HepG2 (cell line): ENCODE data around the gene SMIM45.

ENCODE experiments used
- ATAC-seq: fragments of 200-7000 bp; cut with Tn5 transposase; 3 replicates; pipeline ENCODE4 v1.9.1; 2020; ENCODE audit warnings: mild to moderate bottlenecking, moderate library complexity
- BruUV-seq: library from RNA; stranded (reverse); fragments of 400-500 nt; replicated peaks from 2 replicates; lab custom pipeline; 2021; lab: Mats Ljungman, UMichigan
- CTCF ChIA-PET: fragments of 300-600 bp; formaldehyde crosslinking; extraction: SDS; loops from one replicate; lab custom pipeline; 2021; ENCODE audit warnings: low total read pairs, inconsistent platforms, low intra/inter-chr PET ratio; lab: Yijun Ruan, JAX
- POLR2A ChIA-PET: fragments of 350-600 bp; sonication (Branson Sonifier 250); formaldehyde crosslinking; loops from one replicate; lab custom pipeline; 2020; ENCODE audit warnings: antibody characterized with exemption, inconsistent platforms; lab: Yijun Ruan, JAX
- DNase-seq: peaks from one replicate; pipeline ENCODE4 v3.0.0-alpha.2; 2015; ENCODE audit warnings: low spot score
- FAIRE-seq: peaks from 3 replicates; lab custom pipeline; 2011; peaks lifted over from hg19 to GRCh38; lab: Jason Lieb, UNC
- H2AFZ ChIP-seq: one replicate; pipeline ENCODE4 v1.6.1; 2011; ENCODE audit warnings: low read length, inconsistent platforms
- H3K27ac ChIP-seq: fragments of 300-600 bp; 3 replicates; pipeline ENCODE4 v1.8.0; 2011; ENCODE audit warnings: mixed run types, mild to moderate bottlenecking, mixed read lengths, low read length, inconsistent platforms; ENCODE audit not compliant: insufficient read depth; ENCODE audit errors: extremely low read length
- H3K27me3 ChIP-seq, 2 experiments: fragments of 200-600 bp in 1 of 2; 2 replicates in 1 of 2; 3 replicates in 1 of 2; pipeline versions ENCODE4 v1.6.0 to v1.8.0; 2011; ENCODE audit warnings: low read length in 2 of 2, mild to moderate bottlenecking in 2 of 2, moderate library complexity in 2 of 2, inconsistent platforms in 1 of 2; ENCODE audit not compliant: insufficient read depth in 2 of 2, control insufficient read depth in 1 of 2
- H3K36me3 ChIP-seq, 2 experiments: fragments of 200-600 bp in 1 of 2; replicated peaks in 1 of 2; 2 replicates in 1 of 2; 3 replicates in 1 of 2; pipeline versions ENCODE4 v1.5.1 to v1.8.0; 2011; ENCODE audit warnings: low read length in 2 of 2, inconsistent platforms in 1 of 2; ENCODE audit not compliant: insufficient read depth in 2 of 2, control insufficient read depth in 1 of 2
- H3K4me1 ChIP-seq: 2 replicates; pipeline ENCODE4 v1.5.1; 2012; ENCODE audit warnings: low read length, inconsistent platforms; ENCODE audit not compliant: insufficient read depth
- H3K4me2 ChIP-seq: 2 replicates; pipeline ENCODE4 v1.6.0; 2011; ENCODE audit warnings: low read depth, low read length, inconsistent platforms
- H3K4me3 ChIP-seq, 3 experiments: fragments of 200-600 bp in 1 of 3; sonication (generic), shearing (Covaris generic) in 1 of 3; replicated peaks in 1 of 3; 2 replicates each; pipeline ENCODE4 v1.5.1; 2011 to 2016; ENCODE audit warnings: low read length in 3 of 3, inconsistent platforms in 2 of 3, low read depth in 2 of 3, mild to moderate bottlenecking in 2 of 3, control low read depth in 1 of 3, mixed read lengths in 1 of 3; ENCODE audit not compliant: insufficient read depth in 1 of 3
- H3K79me2 ChIP-seq: one replicate; pipeline ENCODE4 v1.6.1; 2011; ENCODE audit warnings: low read length, inconsistent platforms; ENCODE audit not compliant: insufficient read depth
- H3K9ac ChIP-seq: 2 replicates; pipeline ENCODE4 v1.6.0; 2011; ENCODE audit warnings: mild to moderate bottlenecking, low read depth, low read length, inconsistent platforms; ENCODE audit not compliant: insufficient read depth
- H3K9me3 ChIP-seq: 2 replicates; pipeline ENCODE4 v1.5.1; 2012; ENCODE audit warnings: mild to moderate bottlenecking, low read length
- H4K20me1 ChIP-seq: 2 replicates; pipeline ENCODE4 v1.6.0; 2011; ENCODE audit warnings: inconsistent platforms, mild to moderate bottlenecking, low read length, moderate library complexity; ENCODE audit not compliant: insufficient read depth
- AKAP8 ChIP-seq: sonication (generic); formaldehyde crosslinking; IDR thresholded peaks from 2 replicates; pipeline ENCODE4 v1.5.1; 2020; ENCODE audit warnings: mild to moderate bottlenecking, missing genetic modification reagents
- CTCF ChIP-seq: sonication (generic); formaldehyde crosslinking; IDR thresholded peaks from 2 replicates; pipeline ENCODE4 v1.5.0; 2020; ENCODE audit warnings: mild to moderate bottlenecking, missing genetic modification reagents, moderate library complexity
- MTA1 ChIP-seq: sonication (generic); formaldehyde crosslinking; IDR thresholded peaks from 2 replicates; pipeline ENCODE4 v1.4.0; 2020; ENCODE audit warnings: missing genetic modification reagents, mild to moderate bottlenecking, borderline replicate concordance
- MZF1 ChIP-seq: sonication (generic); formaldehyde crosslinking; IDR thresholded peaks from 2 replicates; pipeline ENCODE4 v1.8.1; 2023; ENCODE audit warnings: mild to moderate bottlenecking, missing genetic modification reagents, borderline replicate concordance
- NFE2 ChIP-seq: sonication (generic); formaldehyde crosslinking; IDR thresholded peaks from 2 replicates; pipeline ENCODE4 v1.4.0; 2020; ENCODE audit warnings: missing genetic modification reagents
- WGBS: methylation state at CpG from one replicate; pipeline ENCODE4 v1.1.6; 2017; ENCODE audit warnings: low lambda C conversion rate; 5-methylcytosine and 5-hydroxymethylcytosine counted together
- in situ Hi-C: cut with HindIII; loops from 2 replicates; pipeline ENCODE4 v1.10.0; 2017; ENCODE audit warnings: low pct_unique_long_range_greater_than_20kb; ENCODE audit not compliant: extremely low pct_ligation_motif_present
- intact Hi-C: fragments of 100-400 bp; cut with micrococcal nuclease; formaldehyde crosslinking; loops from one replicate; pipeline ENCODE4 v1.10.0; 2022; ENCODE audit not compliant: unreplicated experiment

Gene SMIM45

GRCh38 chr22:41908411-41909309 lies 43.3 kb upstream of the SMIM45 start:
- 75% methylated on average over 4 of the region's 14 CpGs for WGBS
- POLR2A ChIA-PET: no interaction called here
- intact Hi-C loops: no loop called here
- BruUV-seq: no TSS peak
- FAIRE-seq (no peak), DNase-seq (no peak), ATAC-seq (peak; percentile 24)
- Histone ChIP-seq H4K20me1 (peaks cover 36% of the 10 kb centered on the region), H3K79me2 (no peaks in the 10 kb centered on the region), H3K9me3 (no peaks in the 10 kb centered on the region)
- TF ChIP-seq MZF1 (CRISPR knock-in tag): no peak
- 0 out of 2 replicates have a peak, but pooled peaks have one; percentile 22 for TF ChIP-seq MTA1 (CRISPR knock-in tag)
- TF ChIP-seq NFE2 (CRISPR knock-in tag): no peak
- TF ChIP-seq CTCF (CRISPR knock-in tag): peak; percentile 31
- TF ChIP-seq AKAP8 (CRISPR knock-in tag): peak; percentile 9
- TF ChIP-seq, all 625 proteins: peak for 3
- no peak overlapping the region for H3K4me3 ChIP-seq
- peaks cover 7% of the 10 kb centered on the region; the same call in 1 of the 2 replicates for H3K4me1 ChIP-seq
- peaks cover 5 to 18% of the 10 kb centered on the region in 2 experiments for H3K36me3 ChIP-seq
- no peak overlapping the region for H3K4me2 ChIP-seq
- CTCF ChIA-PET: no interaction called here
- peaks cover 19 to 41% of the 10 kb centered on the region in 2 experiments; a peak in 4 of 5 replicates for H3K27me3 ChIP-seq
- no peak overlapping the region for H3K9ac ChIP-seq
- in situ Hi-C loops: no loop called here
- H3K27ac ChIP-seq: no peak overlapping the region
- H2AFZ ChIP-seq: no peak overlapping the region
